GM12892 (cell line): ENCODE data around the gene EIF4G1.

Experiments
- DNase-seq: peaks from one replicate; pipeline ENCODE4 v3.0.0; 2011; ENCODE audit not compliant: insufficient read length
- FAIRE-seq: peaks from 2 replicates; lab custom pipeline; 2011; peaks lifted over from hg19 to GRCh38; lab: Jason Lieb, UNC
- POLR2A ChIP-seq: IDR thresholded peaks from 2 replicates; pipeline ENCODE4 v1.6.1; 2011; ENCODE audit warnings: low read depth, low read length, control low read depth
- POLR2AphosphoS5 ChIP-seq: IDR thresholded peaks from 2 replicates; pipeline ENCODE4 v1.6.1; 2011; ENCODE audit warnings: low read depth, low read length, control low read depth
- TAF1 ChIP-seq: IDR thresholded peaks from 2 replicates; pipeline ENCODE4 v1.6.1; 2011; ENCODE audit warnings: low read depth, mild to moderate bottlenecking, control low read depth, low read length, borderline replicate concordance

EIF4G1 gene

DNA sequence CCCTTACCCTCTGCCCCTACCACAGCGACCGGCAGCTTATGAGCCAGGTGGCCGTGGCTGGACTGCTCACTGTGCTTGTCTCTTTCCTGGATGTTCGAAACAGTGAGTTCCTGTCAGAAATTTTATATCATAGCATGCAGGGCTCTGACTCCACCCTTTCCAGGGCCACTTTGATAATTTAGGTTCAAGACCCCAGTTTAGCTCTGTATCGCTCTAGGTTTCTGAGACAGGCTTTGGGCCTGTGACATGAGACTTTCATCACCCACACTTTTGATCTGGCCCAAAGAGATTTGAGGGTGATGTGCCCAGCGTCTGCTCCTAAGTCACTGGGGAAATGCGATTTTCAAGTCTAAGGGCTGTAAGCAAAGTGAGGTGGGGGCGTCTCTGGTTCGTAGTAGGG lies 6.5 kb upstream of the EIF4G1 start:
- FAIRE-seq (no peak), DNase-seq (no peak)
- TF ChIP-seq TAF1 (no peak), POLR2AphosphoS5 (no peak), POLR2A (no peak)

DNA sequence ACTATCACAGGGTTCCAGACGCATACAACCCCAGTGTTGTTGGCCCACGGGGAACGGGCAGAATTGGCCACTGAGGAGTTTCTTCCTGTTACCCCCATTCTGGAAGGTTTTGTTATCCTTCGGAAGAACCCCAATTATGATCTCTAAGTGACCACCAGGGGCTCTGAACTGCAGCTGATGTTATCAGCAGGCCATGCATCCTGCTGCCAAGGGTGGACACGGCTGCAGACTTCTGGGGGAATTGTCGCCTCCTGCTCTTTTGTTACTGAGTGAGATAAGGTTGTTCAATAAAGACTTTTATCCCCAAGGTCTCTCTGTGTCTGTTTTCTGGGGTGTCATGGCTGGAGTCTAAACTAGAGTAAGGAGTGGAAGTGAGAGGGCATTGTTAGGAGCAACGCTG lies 5.7 kb upstream of the EIF4G1 start:
- no peak for DNase-seq
- TF ChIP-seq TAF1 (no peak), POLR2A (no peak), POLR2AphosphoS5 (no peak)
- no peak for FAIRE-seq

DNA sequence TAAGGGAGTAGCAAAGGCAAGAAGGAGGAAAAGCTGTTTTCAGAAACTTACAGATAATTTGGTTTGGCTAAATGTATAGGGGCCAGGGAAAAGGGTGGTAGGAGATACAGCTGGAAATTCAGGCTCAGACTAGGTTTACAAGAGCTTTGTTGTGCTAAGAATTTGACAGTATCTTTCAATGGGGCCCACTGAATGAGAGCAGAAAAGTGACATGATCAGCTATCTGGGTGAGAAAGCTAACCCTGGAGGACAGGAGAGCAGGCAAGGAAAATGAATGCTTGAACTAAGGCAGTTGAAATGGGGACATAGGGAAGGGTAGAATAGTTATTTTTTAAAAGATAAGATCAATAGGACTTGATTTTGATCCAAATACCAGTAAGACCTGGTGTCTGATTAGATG lies 2.8 kb upstream of the EIF4G1 start:
- TF ChIP-seq POLR2A, result no peak
- no peak for DNase-seq
- FAIRE-seq, result no peak

DNA sequence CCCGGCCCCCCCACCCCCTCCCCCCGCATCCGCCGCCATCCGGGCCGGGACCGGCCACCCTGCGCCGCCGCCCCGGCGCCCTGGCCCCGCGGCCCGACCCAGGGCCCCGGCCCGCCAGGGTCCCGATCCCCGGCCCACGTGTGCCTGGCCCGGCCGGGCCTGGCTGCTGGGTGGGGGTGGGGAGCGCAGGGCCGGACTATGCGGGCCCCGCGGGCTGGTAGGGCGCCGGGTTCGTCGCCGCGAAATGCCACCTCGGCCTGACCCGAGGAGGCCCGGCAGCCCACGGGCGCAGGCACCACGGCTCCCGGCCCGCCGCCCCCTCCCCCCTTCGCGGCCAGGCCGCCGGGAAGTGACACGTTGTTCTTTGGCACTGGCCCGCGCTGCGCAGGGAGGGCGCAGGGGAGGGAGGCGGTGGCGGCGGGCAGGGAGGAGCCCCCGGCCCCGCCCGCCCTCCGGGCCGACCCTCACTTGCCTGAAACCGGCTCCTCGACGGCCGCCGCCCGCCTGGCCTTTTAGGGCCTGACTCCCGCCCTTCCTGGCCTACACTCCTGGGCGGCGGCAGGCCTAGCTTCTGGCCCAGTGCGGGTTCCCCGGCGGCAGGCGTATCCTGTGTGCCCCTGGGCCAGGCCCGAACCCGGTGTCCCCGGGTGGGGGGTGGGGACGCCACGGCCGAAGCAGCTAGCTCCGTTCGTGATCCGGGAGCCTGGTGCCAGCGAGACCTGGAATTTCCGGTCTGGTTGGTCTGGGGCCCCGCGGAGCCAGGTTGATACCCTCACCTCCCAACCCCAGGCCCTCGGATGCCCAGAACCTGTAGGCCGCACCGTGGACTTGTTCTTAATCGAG lies 515 bp downstream of the EIF4G1 start:
- TF ChIP-seq POLR2AphosphoS5 (0 out of 2 replicates have a peak, but pooled peaks have one; percentile 6), TAF1 (0 out of 2 replicates have a peak, but pooled peaks have one; percentile 15), POLR2A (no peak; the same call in none of the 2 replicates)
- peak; percentile 61 for DNase-seq

DNA sequence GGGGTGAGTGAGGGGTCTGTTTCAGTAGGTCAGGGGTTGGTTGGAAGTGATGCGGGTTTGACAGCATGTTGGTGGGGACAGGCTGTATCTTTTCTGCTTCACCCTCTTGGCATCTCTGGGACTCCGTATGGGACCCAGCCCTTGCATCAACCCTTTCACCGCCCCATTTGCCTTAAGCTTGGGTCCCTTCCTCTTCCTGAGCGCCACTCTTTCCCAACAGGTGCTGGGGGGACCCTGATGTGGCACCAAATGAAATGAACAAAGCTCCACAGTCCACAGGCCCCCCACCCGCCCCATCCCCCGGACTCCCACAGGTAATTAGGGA lies 1.1 kb downstream of the EIF4G1 start:
- FAIRE-seq (peak; percentile 75), DNase-seq (no peak)
- TF ChIP-seq POLR2AphosphoS5, result no peak
- TF ChIP-seq TAF1, result no peak
- no peak for TF ChIP-seq POLR2A

More for the DNA sequence above, 515 bp downstream of the EIF4G1 start:
- no peak for FAIRE-seq

DNA sequence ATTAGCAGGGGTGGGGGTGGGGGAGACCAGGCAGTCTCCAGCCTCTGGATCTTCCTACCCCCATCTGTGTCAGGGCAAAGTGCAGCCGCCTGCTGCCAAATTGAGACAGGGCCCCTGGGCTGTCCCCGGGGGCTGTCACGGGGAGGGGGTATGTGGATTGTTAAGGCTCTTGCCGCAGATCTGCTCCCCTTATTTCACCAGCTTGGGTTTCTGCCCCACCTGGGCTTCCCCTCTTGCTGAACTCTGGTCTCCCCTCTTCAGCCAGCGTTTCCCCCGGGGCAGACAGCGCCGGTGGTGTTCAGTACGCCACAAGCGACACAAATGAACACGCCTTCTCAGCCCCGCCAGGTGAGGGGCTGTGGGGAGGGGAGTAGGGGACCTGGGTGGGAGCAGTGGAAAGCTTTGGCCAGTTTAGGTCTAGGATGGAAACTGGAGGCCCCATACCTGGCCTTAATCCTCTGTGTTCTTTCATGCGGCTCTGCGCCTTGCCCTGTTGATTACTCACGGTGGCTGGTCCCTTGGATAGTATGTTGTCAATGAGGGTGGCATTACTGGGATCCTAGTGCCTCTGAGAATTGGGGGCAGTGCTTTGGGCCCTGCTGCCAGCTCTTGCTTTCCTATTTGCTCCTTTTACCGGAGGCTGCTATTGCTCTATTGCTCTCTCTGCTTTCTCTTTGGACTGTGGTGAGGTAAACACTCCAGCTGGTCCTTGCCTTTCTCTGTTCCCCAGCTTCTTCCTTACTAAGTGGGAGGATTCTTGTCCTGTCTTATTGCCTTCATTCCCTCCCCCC lies 1.7 kb downstream of the EIF4G1 start:
- TF ChIP-seq TAF1, result no peak
- TF ChIP-seq POLR2AphosphoS5, result 0 out of 2 replicates have a peak, but pooled peaks have one; percentile 14
- peak; percentile 38; the same call in 1 of the 2 replicates for TF ChIP-seq POLR2A
- DNase-seq, result no peak
- FAIRE-seq, result no peak

DNA sequence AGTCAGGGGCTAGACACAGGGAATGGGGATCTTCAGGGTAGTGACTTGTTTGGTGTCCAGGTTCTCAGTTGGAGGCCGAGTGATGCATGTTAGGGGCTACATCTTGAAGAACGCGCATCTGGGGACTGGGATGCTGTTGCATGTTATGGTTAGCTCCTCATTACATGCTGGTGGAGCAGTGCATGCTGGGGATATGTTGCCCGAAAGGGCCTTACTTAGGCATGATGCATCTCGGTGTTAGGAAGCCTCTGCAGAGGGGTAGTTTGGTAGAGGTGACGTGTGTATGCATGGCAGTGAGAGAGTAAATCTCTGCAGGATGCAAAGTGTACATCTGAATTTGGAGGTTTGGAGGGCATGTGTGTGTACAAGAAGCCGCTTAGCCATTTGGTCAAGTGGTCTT lies 2.4 kb downstream of the EIF4G1 start:
- TF ChIP-seq POLR2AphosphoS5 (no peak; the same call in 1 of the 2 replicates), TAF1 (no peak), POLR2A (no peak)
- DNase-seq, result no peak
- no peak for FAIRE-seq

DNA sequence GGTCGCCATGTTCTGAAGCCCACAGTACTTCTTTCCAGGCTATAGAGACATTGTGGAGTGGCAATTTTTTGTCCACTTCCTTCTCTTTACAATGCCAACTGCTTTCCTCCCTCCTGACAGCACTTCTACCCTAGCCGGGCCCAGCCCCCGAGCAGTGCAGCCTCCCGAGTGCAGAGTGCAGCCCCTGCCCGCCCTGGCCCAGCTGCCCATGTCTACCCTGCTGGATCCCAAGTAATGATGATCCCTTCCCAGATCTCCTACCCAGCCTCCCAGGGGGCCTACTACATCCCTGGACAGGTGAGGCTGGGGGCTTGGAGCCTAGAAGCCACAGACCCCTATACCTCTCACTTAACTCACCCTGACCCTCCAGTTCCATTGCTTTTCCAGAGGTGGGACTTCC lies 2.8 kb downstream of the EIF4G1 start:
- FAIRE-seq, result no peak
- TF ChIP-seq POLR2AphosphoS5, result no peak; the same call in 1 of the 2 replicates
- no peak for TF ChIP-seq TAF1
- no peak for TF ChIP-seq POLR2A
- DNase-seq, result no peak

DNA sequence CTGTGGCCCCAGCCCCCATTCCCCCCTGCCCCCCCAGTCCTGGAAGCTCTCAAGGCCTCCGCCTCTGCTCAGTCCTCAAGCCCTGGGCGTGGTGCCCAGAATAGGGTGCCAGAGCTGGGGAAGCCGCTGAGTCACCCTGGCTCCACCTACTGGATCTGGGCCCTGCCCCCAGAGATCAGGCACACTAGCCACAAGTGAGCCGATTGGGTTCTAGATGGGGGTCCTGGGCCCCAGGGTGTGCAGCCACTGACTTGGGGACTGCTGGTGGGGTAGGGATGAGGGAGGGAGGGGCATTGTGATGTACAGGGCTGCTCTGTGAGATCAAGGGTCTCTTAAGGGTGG lies 5.7 kb downstream of the EIF4G1 start:
- DNase-seq (no peak), FAIRE-seq (no peak)
- no peak for TF ChIP-seq POLR2A
- no peak for TF ChIP-seq POLR2AphosphoS5
- no peak for TF ChIP-seq TAF1

DNA sequence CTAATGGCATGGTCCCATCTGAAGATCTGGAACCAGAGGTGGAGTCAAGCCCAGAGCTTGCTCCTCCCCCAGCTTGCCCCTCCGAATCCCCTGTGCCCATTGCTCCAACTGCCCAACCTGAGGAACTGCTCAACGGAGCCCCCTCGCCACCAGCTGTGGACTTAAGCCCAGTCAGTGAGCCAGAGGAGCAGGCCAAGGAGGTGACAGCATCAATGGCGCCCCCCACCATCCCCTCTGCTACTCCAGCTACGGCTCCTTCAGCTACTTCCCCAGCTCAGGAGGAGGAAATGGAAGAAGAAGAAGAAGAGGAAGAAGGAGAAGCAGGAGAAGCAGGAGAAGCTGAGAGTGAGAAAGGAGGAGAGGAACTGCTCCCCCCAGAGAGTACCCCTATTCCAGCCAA lies 7.3 kb downstream of the EIF4G1 start:
- no peak for DNase-seq
- FAIRE-seq, result no peak
- TF ChIP-seq POLR2A, result no peak
- TF ChIP-seq POLR2AphosphoS5, result no peak
- TF ChIP-seq TAF1, result no peak

DNA sequence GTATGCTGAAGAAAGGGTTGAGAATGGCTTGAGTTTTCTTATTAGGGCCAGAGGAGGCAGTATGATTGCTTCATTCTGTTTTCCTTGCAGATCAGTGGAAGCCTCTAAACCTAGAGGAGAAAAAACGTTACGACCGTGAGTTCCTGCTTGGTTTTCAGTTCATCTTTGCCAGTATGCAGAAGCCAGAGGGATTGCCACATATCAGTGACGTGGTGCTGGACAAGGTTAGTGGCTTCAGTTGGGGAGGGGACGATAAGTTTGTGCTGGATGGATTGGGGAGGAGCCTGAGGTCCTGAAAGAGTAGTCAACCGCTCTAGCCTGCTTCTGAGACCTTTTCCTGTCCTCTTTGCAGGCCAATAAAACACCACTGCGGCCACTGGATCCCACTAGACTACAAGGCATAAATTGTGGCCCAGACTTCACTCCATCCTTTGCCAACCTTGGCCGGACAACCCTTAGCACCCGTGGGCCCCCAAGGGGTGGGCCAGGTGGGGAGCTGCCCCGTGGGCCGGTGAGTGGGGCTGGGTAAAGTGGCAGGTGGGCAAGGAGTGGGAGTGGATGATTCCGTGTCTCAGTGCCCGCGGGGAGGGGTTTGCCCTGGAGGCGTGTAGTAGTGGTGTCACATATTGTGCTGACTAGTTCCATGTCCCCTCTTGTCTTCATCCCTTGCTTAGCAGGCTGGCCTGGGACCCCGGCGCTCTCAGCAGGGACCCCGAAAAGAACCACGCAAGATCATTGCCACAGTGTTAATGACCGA lies 8.5 kb downstream of the EIF4G1 start:
- no peak for DNase-seq

DNA sequence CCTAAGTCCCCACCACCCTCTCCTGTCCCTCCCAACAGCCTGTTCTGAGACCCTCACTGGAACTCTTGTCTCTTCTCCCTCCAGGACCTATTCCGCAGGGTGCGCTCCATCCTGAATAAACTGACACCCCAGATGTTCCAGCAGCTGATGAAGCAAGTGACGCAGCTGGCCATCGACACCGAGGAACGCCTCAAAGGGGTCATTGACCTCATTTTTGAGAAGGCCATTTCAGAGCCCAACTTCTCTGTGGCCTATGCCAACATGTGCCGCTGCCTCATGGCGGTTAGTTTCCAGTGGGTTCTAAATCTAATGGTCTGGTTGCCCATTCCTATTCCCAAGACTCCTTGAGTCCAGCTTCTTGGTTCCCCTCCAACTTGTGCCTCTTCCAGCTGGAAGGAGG lies 9.3 kb downstream of the EIF4G1 start:
- DNase-seq (no peak), FAIRE-seq (no peak)
- TF ChIP-seq POLR2AphosphoS5 (no peak), POLR2A (no peak)

More for the DNA sequence above, 8.5 kb downstream of the EIF4G1 start:
- TF ChIP-seq POLR2AphosphoS5, result peak; percentile 1; the same call in 1 of the 2 replicates
- no peak for TF ChIP-seq POLR2A
- FAIRE-seq, result no peak
